Mesothelial cell of epicardium (in vitro differentiated cells): ENCODE data around the gene SLC43A3. TPM values are rescaled to one million over a fixed set of nuclear protein-coding genes. Genes with fewer than 3 reads are reported as not detected.

ENCODE experiments used
- DNase-seq, 2 experiments: peaks; one replicate each; pipeline ENCODE4 v3.0.0; 2021; ENCODE audit warnings: low spot score in 2 of 2; ENCODE audit not compliant: unreplicated experiment in 2 of 2
- H3K27ac Mint-ChIP-seq: 2 replicates; pipeline ENCODE4 v1.8.0; 2021; ENCODE audit warnings: mixed read lengths
- H3K27me3 Mint-ChIP-seq: 2 replicates; pipeline ENCODE4 v1.8.0; 2021; ENCODE audit warnings: low read depth, mixed read lengths
- H3K36me3 Mint-ChIP-seq: 2 replicates; pipeline ENCODE4 v1.8.0; 2021; ENCODE audit warnings: mixed read lengths
- H3K4me1 Mint-ChIP-seq: 2 replicates; pipeline ENCODE4 v1.8.0; 2021; ENCODE audit warnings: mixed read lengths
- H3K4me3 Mint-ChIP-seq: 2 replicates; pipeline ENCODE4 v1.8.0; 2021; ENCODE audit warnings: mild to moderate bottlenecking, moderate library complexity, mixed read lengths
- H3K9me3 Mint-ChIP-seq: 2 replicates; pipeline ENCODE4 v1.8.0; 2021; ENCODE audit warnings: mixed read lengths
- total RNA-seq: library from RNA; stranded (reverse); gene quantifications from 3 replicates; pipeline ENCODE4 v1.2.1, GENCODE V29; 2021
- TF ChIP-seq, protein P1 (sequence below): fragments of 200-600 bp; sonication (generic); IDR thresholded peaks from one replicate; pipeline ENCODE4 v1.5.0; 2021; ENCODE audit warnings: antibody characterized with exemption; ENCODE audit not compliant: unreplicated experiment

SLC43A3 gene
- total RNA-seq, 1 donor from 2014 or later, result 11.8 TPM

DNA sequence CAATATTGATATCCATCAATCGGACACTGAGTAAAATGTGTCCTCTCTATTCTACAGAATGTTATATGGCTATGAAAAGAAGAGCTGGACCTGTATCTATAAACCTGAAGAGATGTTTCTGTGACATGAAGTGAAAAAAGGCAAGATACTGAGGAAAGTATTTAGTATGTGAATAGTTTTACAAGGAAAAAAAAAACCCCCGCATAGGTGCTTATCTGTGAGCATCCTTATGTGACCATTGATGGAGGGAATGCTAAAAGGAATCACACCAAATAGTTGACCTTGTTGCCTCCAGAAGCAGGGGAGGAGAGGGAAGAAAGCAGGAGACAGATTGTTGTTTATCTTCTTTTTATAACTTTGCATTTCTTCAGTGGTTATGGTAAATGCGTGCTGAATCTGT is 35.8 kb downstream of the SLC43A3 start:
- no peaks in the 10 kb centered on the region for H3K9me3 Mint-ChIP-seq
- H3K36me3 Mint-ChIP-seq, result no peaks in the 10 kb centered on the region
- no peak overlapping the region for H3K4me3 Mint-ChIP-seq
- H3K27me3 Mint-ChIP-seq, result peaks cover 72% of the 10 kb centered on the region
- H3K27ac Mint-ChIP-seq, result no peak overlapping the region
- no peaks in the 10 kb centered on the region for H3K4me1 Mint-ChIP-seq
- TF ChIP-seq, protein P1, sequence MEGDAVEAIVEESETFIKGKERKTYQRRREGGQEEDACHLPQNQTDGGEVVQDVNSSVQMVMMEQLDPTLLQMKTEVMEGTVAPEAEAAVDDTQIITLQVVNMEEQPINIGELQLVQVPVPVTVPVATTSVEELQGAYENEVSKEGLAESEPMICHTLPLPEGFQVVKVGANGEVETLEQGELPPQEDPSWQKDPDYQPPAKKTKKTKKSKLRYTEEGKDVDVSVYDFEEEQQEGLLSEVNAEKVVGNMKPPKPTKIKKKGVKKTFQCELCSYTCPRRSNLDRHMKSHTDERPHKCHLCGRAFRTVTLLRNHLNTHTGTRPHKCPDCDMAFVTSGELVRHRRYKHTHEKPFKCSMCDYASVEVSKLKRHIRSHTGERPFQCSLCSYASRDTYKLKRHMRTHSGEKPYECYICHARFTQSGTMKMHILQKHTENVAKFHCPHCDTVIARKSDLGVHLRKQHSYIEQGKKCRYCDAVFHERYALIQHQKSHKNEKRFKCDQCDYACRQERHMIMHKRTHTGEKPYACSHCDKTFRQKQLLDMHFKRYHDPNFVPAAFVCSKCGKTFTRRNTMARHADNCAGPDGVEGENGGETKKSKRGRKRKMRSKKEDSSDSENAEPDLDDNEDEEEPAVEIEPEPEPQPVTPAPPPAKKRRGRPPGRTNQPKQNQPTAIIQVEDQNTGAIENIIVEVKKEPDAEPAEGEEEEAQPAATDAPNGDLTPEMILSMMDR, result no peak
- no peak for DNase-seq

DNA sequence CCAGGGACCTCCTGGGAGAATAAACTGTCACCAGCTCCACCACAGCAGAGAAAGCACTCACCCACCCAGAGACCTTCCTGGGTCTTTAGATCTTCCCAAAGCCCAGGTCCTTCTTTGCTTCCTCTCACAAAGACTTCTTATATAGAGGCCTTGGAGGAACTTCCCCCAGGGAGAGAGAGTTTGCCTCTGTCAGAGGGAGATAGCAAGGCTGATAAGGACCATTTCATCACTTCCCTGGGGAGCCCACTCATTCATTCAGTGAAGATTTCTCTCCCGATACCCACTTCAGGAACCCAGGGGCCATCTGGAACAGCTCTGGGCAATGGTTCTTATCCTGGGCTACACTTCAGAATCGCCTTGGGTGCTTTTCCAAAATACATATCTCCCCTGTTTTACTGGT is 36.4 kb downstream of the SLC43A3 start, which contains the start of gene PRG2:
Gene PRG2 (minus strand): TSS at position 116 of the 400 bp plus-strand sequence. CDS start 706 bp downstream, outside the sequence.
- DNase-seq, result no peak
- Mint-ChIP-seq H3K27ac (no peak within 1 kb of the TSS), H3K9me3 (no peaks in the 10 kb centered on the region), H3K4me1 (no peaks in the 10 kb centered on the region), H3K4me3 (no peak within 1 kb of the TSS), H3K27me3 (peaks cover 78% of the 10 kb centered on the region), H3K36me3 (no peaks in the 10 kb centered on the region)
- TF ChIP-seq, protein P1, result no peak

DNA sequence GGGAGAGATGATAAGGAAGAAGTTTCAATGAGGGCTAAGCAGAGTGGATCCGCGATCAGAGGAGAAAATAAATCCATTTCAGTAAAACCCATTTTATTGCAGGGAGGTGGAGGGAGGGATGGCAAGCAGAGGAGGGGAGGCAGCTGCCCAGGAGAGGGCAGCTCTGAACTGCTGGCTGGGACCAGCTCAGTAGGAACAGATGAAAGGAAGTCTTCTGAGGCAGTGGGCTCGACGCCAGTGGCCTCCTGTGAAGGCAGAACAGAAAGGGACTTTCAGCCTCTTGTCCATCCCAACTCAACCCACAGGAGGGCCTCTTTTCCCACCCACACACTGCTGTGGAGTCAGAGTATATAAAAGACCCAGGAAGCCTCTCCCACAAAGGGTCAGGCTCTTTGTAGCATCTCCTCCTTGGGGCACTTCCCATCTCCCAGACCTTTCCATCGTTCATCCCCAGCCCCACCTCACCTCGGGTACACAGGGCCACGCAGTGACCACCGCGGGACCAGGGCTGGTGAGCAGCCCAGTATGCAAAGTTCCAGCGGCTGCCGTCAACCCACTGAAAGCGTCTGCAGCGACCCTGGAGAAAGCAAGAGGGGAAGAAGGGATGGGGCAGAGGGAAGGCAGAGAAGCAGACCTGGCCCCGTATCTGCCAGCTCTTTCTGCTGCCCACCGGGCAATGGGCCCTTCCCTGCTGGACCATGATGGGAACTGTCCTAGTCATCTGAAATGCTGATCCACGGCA is 39.5 kb downstream of the SLC43A3 start:
- Mint-ChIP-seq H3K36me3 (no peaks in the 10 kb centered on the region), H3K4me1 (no peaks in the 10 kb centered on the region), H3K27ac (no peak overlapping the region), H3K4me3 (no peak overlapping the region), H3K9me3 (no peaks in the 10 kb centered on the region), H3K27me3 (peaks cover 75% of the 10 kb centered on the region)
- TF ChIP-seq, protein P1, result no peak
- DNase-seq, result no peak

DNA sequence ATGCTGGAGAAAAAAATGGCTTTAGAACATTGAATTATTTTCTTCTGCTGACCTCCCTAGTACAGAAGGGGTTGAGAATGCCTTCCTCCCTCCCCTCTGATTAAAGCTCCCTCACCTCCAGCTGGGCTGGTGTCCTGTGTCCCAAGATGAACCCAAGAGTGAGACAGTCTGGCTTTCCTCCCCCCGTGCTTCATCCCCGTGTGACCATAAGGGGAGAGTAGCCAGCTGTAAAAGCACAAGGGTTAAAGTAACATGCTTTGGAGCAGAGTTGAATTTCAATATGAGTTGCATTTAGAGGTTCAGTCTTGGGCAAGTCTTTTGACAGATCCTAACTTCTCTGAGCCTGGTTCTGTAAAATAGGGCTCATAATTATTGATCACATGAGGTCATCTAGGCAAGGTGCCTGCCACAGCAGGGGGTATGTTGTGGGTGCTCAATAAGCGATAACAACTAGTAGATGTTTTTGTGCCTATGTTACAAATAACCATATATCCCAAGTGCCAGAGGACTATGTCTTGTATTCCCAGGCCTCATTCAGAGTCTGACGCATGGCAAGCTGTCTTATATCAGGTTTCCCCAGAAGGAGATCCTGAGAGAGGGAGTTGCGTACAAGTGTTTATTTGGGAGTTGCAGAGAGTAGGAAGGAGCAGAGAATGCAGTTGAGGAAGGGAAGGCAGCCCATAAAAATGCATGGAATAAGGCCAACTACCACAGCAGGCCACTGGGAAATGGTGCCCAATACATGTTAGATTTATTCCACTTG is 40.6 kb downstream of the SLC43A3 start:
- Mint-ChIP-seq H3K9me3 (no peaks in the 10 kb centered on the region), H3K4me3 (no peak overlapping the region), H3K27ac (no peak overlapping the region), H3K4me1 (no peaks in the 10 kb centered on the region), H3K36me3 (no peaks in the 10 kb centered on the region), H3K27me3 (peaks cover 76% of the 10 kb centered on the region)
- TF ChIP-seq, protein P1, result no peak
- no peak for DNase-seq

DNA sequence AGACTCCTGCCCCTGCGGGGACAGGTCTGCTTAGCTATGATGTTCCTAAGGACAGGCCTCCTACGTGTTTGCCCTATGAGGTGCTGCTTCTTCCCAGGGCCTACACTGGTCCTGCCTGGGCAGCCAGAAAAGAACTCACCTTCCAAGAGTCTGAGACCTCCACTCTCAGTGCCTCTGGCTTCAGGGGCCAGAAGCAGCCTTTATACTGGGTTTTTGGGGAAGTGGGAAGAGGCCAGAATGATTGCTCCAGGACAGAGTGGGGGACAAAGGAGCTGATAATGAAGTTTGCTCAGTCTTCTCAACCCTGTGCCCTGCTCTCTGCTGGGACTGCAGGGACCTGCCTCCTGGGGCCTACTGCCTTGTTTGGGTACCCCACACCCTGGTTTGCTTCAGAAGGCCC is 45.9 kb downstream of the SLC43A3 start, which contains the start of gene PRG3:
Gene PRG3 (minus strand): TSS at position 176 of the 400 bp plus-strand sequence. CDS start 442 bp downstream, outside the sequence.
- no peak within 1 kb of the TSS for H3K4me3 Mint-ChIP-seq
- H3K9me3 Mint-ChIP-seq, result no peaks in the 10 kb centered on the region
- TF ChIP-seq, protein P1, result no peak
- DNase-seq, result no peak
- no peak within 1 kb of the TSS for H3K27ac Mint-ChIP-seq
- no peaks in the 10 kb centered on the region for H3K4me1 Mint-ChIP-seq
- H3K36me3 Mint-ChIP-seq, result no peaks in the 10 kb centered on the region
- H3K27me3 Mint-ChIP-seq, result peaks cover 57% of the 10 kb centered on the region
